ENCODE results near the gene DNAJC9.
A peak's percentile ranks its signal among the peaks of the same experiment; 100 is the strongest.

DNAJC9 gene

DNA sequence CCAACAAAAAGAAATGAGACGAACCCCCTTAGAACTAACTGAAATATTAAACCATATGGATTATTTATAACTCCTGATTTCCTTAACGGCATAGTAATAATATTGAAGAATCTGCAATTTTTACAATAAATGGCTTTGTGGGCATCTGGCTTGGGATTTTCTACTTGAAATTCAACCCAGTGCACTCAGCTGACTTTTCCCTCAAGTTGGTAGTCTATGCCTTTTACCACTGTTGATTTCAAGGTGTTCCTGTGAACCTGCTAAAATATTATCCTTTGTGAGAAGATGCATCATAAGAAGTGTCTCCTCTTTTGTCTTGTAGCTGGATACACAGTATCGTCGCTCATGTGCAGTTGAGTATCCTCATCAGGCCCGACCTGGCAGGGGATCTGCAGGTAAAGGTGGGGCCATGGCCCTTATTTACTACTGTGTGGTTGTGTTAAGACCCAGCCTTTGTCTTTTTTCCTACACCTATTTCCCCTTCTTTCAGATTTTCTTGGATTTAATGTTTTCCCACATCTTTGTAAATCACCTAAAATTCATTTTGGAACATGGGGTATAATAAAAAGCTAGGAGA lies 8.0 kb downstream of the DNAJC9 start:
- no peak for DNase-seq (ENCODE audit: low spot score)

GRCh38 chr10:73234695-73235094 lies 12.4 kb downstream of the DNAJC9 start:
- DNase-seq (ENCODE audit: low spot score) = no peak

GRCh38 chr10:73233883-73234282 lies 13.2 kb downstream of the DNAJC9 start:
- no peak for DNase-seq (ENCODE audit: low spot score)

DNA sequence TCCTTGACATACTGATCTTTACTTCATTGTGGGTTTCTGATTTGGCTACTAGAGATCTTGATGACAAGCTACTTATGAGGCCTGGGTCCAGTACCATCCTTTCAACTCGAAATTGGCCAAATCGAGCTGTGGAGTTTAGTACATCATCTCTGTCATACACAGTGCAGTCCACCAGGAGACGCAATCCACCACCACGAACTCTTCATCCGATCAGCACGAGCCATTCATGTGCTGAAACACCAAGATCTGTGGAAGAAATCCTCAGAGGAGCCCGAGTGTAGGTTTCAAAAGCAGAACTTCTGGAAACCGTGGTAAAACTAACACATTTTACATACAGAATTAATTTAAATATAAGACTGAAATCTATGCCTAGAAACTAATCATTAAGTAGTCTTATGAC lies 14.2 kb downstream of the DNAJC9 start:
- DNase-seq (ENCODE audit: low spot score) = no peak

GRCh38 chr10:73229567-73229966 lies 17.5 kb downstream of the DNAJC9 start:
- no peak for DNase-seq (ENCODE audit: low spot score)

- no peak for DNase-seq (ENCODE audit: low spot score)
Measured at GRCh38 chr10:73228247-73228646, 18.8 kb downstream of the DNAJC9 start.

DNA sequence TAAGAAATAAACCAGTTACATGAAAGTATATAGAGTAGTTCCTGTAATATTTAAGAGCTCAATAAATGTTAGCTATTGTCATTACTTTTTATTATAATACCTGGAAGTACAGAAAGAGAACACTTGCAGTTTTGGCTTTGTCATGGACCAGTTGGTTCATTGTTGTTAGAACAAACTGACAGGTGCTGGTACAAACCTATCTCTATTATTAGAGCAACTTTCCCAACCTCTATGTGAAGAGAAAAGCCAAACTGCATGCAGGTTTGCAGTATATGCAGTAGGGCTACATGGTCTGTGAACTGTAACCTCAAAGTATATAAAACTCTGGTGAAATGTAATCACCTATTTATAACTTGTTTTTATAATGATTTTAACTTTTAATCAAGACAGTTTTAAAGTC lies 20.4 kb downstream of the DNAJC9 start:
- DNase-seq (ENCODE audit: low spot score) = no peak

DNA sequence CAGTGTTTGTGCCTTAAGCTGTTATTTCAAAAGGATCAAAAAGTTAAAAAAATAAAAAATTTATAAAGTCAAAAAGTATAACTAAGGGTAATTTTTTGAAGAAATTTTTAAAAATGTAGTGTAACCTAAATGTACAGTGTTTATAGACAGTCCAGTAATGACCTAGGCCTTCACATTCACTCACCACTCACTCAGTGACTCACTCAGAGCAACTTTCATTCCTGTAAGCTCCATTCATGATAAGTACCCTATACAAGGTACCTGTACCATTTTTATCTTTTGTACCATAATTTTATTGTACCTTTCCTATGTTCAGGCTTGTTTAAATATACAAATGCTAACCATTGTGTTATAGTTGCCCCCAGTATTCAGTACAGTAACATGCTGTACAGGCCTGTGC lies 21.5 kb downstream of the DNAJC9 start:
- no peak for DNase-seq (ENCODE audit: low spot score)

GRCh38 chr10:73220989-73221388 lies 26.1 kb downstream of the DNAJC9 start:
- no peak for DNase-seq (ENCODE audit: low spot score)

DNA sequence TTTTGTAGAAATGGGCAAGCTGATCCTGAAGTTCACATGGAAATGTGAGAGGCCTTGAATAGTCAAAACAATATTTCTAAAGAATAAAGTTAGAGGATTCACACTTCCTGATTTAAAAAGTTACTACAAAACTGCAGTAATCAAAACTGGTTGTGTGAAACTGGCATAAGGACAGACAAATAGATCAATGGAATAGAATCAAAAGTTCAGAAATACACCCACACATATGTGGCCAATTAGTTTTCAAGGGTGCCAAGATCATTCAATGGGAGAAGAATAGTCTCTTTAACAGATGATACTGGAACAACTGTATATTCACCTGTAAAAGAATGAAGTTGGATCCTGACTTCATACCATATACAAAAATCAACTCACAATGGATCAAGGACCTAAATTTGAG lies 27.7 kb downstream of the DNAJC9 start:
- no peak for DNase-seq (ENCODE audit: low spot score)

DNA sequence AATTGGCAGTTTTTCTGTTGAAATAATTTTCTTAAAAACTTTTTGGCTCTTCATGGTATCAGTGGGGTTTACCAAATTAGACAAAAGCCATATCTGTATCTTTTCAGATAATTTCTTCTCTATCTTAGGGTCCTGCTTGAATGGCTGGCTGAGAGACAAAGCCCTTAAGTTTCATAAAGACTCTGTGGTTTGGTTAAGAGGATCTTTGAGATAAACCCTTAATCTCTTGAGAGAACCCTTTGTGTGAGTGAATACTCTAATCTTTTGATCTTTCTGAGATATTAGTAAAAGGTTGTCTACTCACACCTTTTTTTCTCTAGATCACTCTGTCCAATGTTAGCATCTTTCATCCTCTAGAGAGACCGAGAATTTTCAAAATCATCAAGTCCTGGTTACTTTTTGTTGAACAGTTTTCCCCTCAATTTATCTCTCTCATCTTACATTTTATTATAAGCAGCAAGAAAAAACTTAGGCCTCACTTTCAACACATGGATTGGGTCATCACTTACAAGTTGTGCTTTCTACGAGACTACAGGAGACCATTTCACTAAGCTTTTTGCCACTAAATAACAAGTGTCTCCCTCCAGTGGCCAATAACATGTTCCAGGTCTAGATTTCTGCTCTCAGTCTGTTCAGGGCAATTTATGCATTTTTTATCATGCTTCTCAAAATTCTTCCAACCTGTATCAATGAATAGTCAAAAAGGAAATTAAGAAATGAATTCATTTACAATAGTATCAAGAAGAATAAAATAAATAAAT lies 28.4 kb downstream of the DNAJC9 start:
- DNase-seq (ENCODE audit: low spot score) = no peak

DNA sequence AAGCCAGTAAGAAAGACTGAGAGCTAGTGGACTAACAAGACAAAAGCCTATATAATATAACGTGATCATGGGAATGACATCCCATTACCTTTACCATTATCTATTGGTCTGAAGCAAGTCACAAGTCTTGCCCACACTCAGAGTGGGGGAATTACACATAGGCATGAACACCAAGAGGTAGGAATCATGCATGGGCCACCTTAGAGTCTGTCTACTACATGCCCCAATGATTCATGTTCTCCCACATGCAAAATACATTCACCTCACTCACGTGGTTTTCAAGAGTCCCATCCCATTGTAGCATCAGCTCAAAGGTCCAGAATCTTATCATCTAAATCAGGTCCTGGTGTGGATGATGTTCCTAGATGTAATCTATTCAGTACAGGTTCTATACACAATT lies 29.4 kb downstream of the DNAJC9 start:
- no peak for DNase-seq (ENCODE audit: low spot score)

- DNase-seq (ENCODE audit: low spot score) = no peak
Measured at GRCh38 chr10:73215749-73216148, 31.3 kb downstream of the DNAJC9 start.

GRCh38 chr10:73211106-73211811 lies 35.8 kb downstream of the DNAJC9 start:
- no peak for DNase-seq (ENCODE audit: low spot score)

GRCh38 chr10:73210395-73211105 lies 36.5 kb downstream of the DNAJC9 start:
- DNase-seq (ENCODE audit: low spot score) = no peak

GRCh38 chr10:73209705-73210104 lies 37.4 kb downstream of the DNAJC9 start:
- peak; percentile 56 for DNase-seq (ENCODE audit: low spot score)

DNA sequence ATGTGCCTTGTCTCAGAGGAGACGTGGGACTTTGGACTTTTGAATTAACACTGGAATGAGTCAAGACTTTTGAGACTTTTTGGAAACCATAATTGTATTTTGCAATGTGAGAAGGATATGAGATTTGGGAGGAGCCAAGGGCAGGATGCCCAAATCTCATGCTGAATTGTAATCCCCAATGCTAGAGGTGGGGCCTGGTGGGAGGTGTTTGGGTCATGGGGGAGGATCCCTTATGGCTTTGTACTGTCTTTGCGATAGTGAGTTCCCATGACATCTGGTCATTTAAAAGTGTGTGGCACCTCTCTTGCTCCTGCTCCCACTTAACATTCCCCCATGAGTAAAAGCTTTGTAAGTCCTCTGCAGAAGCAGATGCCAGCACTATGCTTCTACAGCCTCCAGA lies 39.2 kb downstream of the DNAJC9 start:
- DNase-seq (ENCODE audit: low spot score) = no peak

DNA sequence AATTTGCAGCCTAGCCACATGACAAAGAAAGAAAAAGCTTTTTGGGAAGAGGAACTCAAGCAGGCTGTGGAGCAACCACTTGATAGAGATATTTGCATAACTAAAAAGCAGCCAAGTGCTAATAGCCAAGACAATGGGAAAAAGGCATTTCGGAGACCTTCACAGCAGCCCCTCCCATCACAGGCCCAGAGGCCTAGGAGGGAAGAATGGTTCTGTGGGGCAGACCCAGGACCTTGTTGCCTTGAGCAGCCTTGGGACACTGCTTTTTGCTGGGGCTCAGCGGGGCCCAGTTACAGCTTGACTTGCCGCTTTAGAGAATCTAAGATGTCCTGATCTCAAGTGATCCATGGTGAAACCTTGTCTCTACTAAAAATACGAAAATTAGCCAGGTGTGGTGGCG lies 40.7 kb downstream of the DNAJC9 start:
- DNase-seq (ENCODE audit: low spot score) = no peak

DNA sequence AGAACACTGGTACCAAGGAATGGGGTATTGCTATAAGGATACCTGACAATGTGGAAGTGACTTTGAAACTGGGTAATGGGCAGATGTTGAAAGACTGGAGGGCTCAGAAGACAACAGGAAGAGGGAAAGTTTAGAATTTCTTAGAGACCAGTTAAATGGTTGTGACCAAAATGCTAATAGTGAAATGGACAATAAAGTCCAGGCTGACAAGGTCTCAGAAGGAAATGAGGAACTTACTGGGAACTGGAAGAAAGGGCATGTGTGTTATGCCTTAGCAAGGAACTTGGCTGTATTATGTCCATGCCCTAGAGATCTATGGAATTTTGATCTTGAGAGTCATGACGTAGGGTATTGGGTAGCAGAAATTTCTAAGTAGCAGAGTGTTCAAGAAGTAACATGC lies 41.2 kb downstream of the DNAJC9 start:
- no peak for DNase-seq (ENCODE audit: low spot score)

GRCh38 chr10:73205081-73205480 lies 42.0 kb downstream of the DNAJC9 start:
- DNase-seq (ENCODE audit: low spot score) = no peak

Measured in GM03348 (cell line).